Measurements from ENCODE around the gene MAPRE3. TPM values are rescaled to one million over a fixed set of nuclear protein-coding genes. Genes with fewer than 3 reads are reported as not detected.

MAPRE3 gene
- total RNA-seq, 1 experiment from 2014 or later: 4.9 TPM

DNA sequence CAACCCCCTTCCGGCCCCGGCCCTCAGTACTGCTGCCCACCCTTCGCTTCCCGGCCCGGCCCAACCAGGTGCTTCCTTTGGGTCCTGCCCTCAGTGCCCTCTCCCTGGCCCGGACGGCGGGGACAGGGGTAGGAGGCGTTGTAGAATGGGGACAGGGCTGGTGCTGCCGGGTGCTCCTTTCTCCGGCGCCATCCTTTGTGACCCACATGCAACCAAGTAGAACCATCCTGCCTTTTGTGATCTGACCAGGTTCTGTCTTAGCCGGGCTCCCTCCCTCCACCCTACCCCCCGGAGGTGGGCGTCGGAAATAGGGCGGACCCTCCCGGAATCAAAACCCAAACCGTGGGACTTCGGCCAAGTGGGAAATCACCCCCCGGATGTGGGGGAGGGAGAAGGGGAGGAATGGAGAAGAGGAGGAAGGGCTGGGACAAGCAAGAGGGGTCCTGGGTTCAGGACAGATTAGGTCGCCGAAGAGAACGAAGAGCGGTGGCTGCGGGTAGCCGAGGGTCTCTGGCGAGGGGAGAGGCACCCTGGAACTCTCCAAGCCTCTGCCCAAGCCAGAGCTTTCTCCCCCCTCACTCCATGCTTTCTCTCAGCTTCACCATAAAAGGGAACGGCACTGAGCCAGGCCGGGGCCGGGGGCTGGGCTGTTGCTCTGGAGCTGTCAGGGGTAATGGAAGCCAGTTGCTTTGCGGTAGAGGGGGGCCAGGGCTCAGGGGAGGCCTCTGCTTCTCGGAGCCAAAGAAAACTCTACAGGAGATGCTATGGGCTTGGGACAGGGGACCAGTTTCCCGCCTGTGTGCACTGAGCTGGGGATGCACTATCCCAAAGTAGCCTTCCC, 101.8 kb downstream of the MAPRE3 start:
- intact Hi-C loops (cut with micrococcal nuclease; ENCODE audit: unreplicated experiment): loop anchor here (1.0 kb wide), 3 partner anchors 9 to 21 kb away; partner anchors contain the start of genes AGBL5 and KHK
- POLR2A ChIA-PET: interaction anchor here (1.0 to 1.7 kb wide), 6 partner anchors 9 to 140 kb away, joined by 3 to 27 read pairs (median 6); partner anchors contain the start of genes AGBL5, ATRAID, KHK and SLC5A6
- Histone ChIP-seq H3K27me3 (replicated peaks; ENCODE audit: control insufficient read depth, insufficient read depth, low read length) (no peaks in the 10 kb centered on the region), H3K4me1 (no peaks in the 10 kb centered on the region), H3K9me3 (no peaks in the 10 kb centered on the region), H3K36me3 (ENCODE audit: control insufficient read depth, insufficient read depth, low read length) (no peaks in the 10 kb centered on the region), H3K4me3 (ENCODE audit: low read depth, low read length) (peak overlapping the region; percentile 90)
- no peak overlapping the region for H3K27ac Mint-ChIP-seq (ENCODE audit: unreplicated experiment)
- peak overlapping the region; percentile 95 for H3K4me3 Mint-ChIP-seq (ENCODE audit: unreplicated experiment)
- peaks cover 39% of the 10 kb centered on the region for H3K36me3 Mint-ChIP-seq (ENCODE audit: insufficient read depth, unreplicated experiment)
- no TSS peak for BruUV-seq (replicated peaks)
- H3K9me3 Mint-ChIP-seq (ENCODE audit: unreplicated experiment): no peaks in the 10 kb centered on the region
- CTCF ChIA-PET: interaction anchor here (1.0 to 2.4 kb wide), 4 partner anchors 9 to 21 kb away, joined by 5 to 19 read pairs (median 8); partner anchors contain the start of genes AGBL5 and KHK
- peaks cover 9% of the 10 kb centered on the region for H3K4me1 Mint-ChIP-seq (ENCODE audit: low read depth, unreplicated experiment)
- TF ChIP-seq, protein P1, sequence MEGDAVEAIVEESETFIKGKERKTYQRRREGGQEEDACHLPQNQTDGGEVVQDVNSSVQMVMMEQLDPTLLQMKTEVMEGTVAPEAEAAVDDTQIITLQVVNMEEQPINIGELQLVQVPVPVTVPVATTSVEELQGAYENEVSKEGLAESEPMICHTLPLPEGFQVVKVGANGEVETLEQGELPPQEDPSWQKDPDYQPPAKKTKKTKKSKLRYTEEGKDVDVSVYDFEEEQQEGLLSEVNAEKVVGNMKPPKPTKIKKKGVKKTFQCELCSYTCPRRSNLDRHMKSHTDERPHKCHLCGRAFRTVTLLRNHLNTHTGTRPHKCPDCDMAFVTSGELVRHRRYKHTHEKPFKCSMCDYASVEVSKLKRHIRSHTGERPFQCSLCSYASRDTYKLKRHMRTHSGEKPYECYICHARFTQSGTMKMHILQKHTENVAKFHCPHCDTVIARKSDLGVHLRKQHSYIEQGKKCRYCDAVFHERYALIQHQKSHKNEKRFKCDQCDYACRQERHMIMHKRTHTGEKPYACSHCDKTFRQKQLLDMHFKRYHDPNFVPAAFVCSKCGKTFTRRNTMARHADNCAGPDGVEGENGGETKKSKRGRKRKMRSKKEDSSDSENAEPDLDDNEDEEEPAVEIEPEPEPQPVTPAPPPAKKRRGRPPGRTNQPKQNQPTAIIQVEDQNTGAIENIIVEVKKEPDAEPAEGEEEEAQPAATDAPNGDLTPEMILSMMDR (IDR thresholded peaks at IDR 0.05; ENCODE audit: insufficient read depth in 1 of 2, low read depth in 1 of 2, low read length in 1 of 2, severe bottlenecking in 1 of 2, unreplicated experiment in 1 of 2): no peak
- DNase-seq: no peak
- peaks cover 13% of the 10 kb centered on the region for H3K27me3 Mint-ChIP-seq (ENCODE audit: insufficient read depth, unreplicated experiment)

DNA sequence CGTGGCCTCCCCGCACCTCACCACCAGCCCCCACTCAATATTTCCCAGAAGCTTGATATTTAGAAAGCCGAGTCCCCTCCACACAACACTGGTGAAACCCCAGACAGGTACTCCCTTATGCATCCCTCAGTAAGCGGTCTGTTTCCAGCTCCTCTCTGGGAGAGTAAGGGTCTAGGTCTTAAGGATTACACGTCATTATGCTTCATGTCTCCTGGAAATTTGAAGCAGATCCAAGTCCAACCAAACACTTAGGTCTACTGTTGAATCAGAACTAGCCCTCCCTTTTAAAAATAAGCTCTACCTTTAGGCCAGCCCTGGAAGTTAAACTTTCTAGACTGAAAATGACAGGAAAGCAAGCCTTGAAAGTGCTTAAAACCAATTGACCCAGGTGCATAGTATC, 102.5 kb downstream of the MAPRE3 start:
- CTCF ChIA-PET: interaction anchor here (0.7 to 2.4 kb wide), 2 partner anchors 9 to 53 kb away, joined by 5 to 19 read pairs; no protein-coding TSS in a partner anchor

GRCh38 chr2:27073782-27074181, 103.3 kb downstream of the MAPRE3 start:
- ChIA-PET POLR2A (no interaction called here), CTCF (interaction anchor here (0.7 kb wide), 1 partner anchor 578 kb away, joined by 5 read pairs; no protein-coding TSS in a partner anchor)
- Mint-ChIP-seq H3K9me3 (ENCODE audit: unreplicated experiment) (no peaks in the 10 kb centered on the region), H3K27ac (ENCODE audit: unreplicated experiment) (no peak overlapping the region), H3K36me3 (ENCODE audit: insufficient read depth, unreplicated experiment) (peaks cover 24% of the 10 kb centered on the region), H3K4me3 (ENCODE audit: unreplicated experiment) (no peak overlapping the region), H3K27me3 (ENCODE audit: insufficient read depth, unreplicated experiment) (peaks cover 19% of the 10 kb centered on the region), H3K4me1 (ENCODE audit: low read depth, unreplicated experiment) (peaks cover 9% of the 10 kb centered on the region)
- Histone ChIP-seq H3K9me3 (no peaks in the 10 kb centered on the region), H3K4me3 (ENCODE audit: low read depth, low read length) (no peak overlapping the region), H3K27me3 (replicated peaks; ENCODE audit: control insufficient read depth, insufficient read depth, low read length) (no peaks in the 10 kb centered on the region), H3K36me3 (ENCODE audit: control insufficient read depth, insufficient read depth, low read length) (no peaks in the 10 kb centered on the region), H3K4me1 (no peaks in the 10 kb centered on the region)
- TF ChIP-seq, protein P1 (IDR thresholded peaks at IDR 0.05; ENCODE audit: insufficient read depth in 1 of 2, low read depth in 1 of 2, low read length in 1 of 2, severe bottlenecking in 1 of 2, unreplicated experiment in 1 of 2): no peak
- DNase-seq: no peak
- intact Hi-C loops (cut with micrococcal nuclease; ENCODE audit: unreplicated experiment): no loop called here
- no TSS peak for BruUV-seq (replicated peaks)

More for the DNA sequence above, 102.5 kb downstream of the MAPRE3 start:
- no peak overlapping the region for H3K4me3 ChIP-seq (ENCODE audit: low read depth, low read length)
- Mint-ChIP-seq H3K27ac (ENCODE audit: unreplicated experiment) (no peak overlapping the region), H3K9me3 (ENCODE audit: unreplicated experiment) (no peaks in the 10 kb centered on the region), H3K36me3 (ENCODE audit: insufficient read depth, unreplicated experiment) (peaks cover 32% of the 10 kb centered on the region), H3K27me3 (ENCODE audit: insufficient read depth, unreplicated experiment) (peaks cover 17% of the 10 kb centered on the region), H3K4me1 (ENCODE audit: low read depth, unreplicated experiment) (peaks cover 9% of the 10 kb centered on the region), H3K4me3 (ENCODE audit: unreplicated experiment) (peak overlapping the region; percentile 95)
- TF ChIP-seq, protein P1 (IDR thresholded peaks at IDR 0.05; ENCODE audit: insufficient read depth in 1 of 2, low read depth in 1 of 2, low read length in 1 of 2, severe bottlenecking in 1 of 2, unreplicated experiment in 1 of 2): no peak
- intact Hi-C loops (cut with micrococcal nuclease; ENCODE audit: unreplicated experiment): no loop called here
- H3K9me3 ChIP-seq: no peaks in the 10 kb centered on the region
- no peaks in the 10 kb centered on the region for H3K36me3 ChIP-seq (ENCODE audit: control insufficient read depth, insufficient read depth, low read length)
- no peak for DNase-seq
- no TSS peak for BruUV-seq (replicated peaks)
- POLR2A ChIA-PET: no interaction called here
- H3K4me1 ChIP-seq: no peaks in the 10 kb centered on the region
- H3K27me3 ChIP-seq (replicated peaks; ENCODE audit: control insufficient read depth, insufficient read depth, low read length): no peaks in the 10 kb centered on the region

All from Caco-2 (cell line).